Endodermal cell (in vitro differentiated cells): Measurements from ENCODE around the gene FPR3. TPM values are rescaled to one million over a fixed set of nuclear protein-coding genes. Genes with fewer than 3 reads are reported as not detected.
A peak's percentile ranks its signal among the peaks of the same experiment; 100 is the strongest.

Source experiments
- DNase-seq: peaks from one replicate; pipeline ENCODE4 v3.0.0-alpha.2; 2017
- H3K27ac ChIP-seq: 2 replicates; pipeline ENCODE4 v1.5.1; 2013; ENCODE audit warnings: mild to moderate bottlenecking, low read depth, low read length, moderate library complexity
- H3K27me3 ChIP-seq: 2 replicates; pipeline ENCODE4 v1.6.1; 2013; ENCODE audit warnings: mild to moderate bottlenecking, low read length, moderate library complexity; ENCODE audit not compliant: insufficient read depth, control insufficient read depth, poor library complexity, severe bottlenecking
- H3K36me3 ChIP-seq: 2 replicates; pipeline ENCODE4 v1.7.0; 2013; ENCODE audit warnings: mild to moderate bottlenecking, low read length, moderate library complexity; ENCODE audit not compliant: control insufficient read depth, insufficient read depth
- H3K4me1 ChIP-seq: one replicate; pipeline ENCODE4 v1.7.0; 2013; ENCODE audit warnings: low read length; ENCODE audit not compliant: control insufficient read depth, insufficient read depth
- H3K4me3 ChIP-seq: 2 replicates; pipeline ENCODE4 v1.5.1; 2013; ENCODE audit warnings: mild to moderate bottlenecking, low read length, moderate library complexity
- H3K9ac ChIP-seq: 2 replicates; pipeline ENCODE4 v1.6.1; 2013; ENCODE audit warnings: mild to moderate bottlenecking, low read length, moderate library complexity; ENCODE audit not compliant: poor library complexity, severe bottlenecking; ENCODE audit errors: extremely low read depth
- H3K9me3 ChIP-seq: 2 replicates; pipeline ENCODE4 v1.6.1; 2013; ENCODE audit warnings: mild to moderate bottlenecking, low read length, moderate library complexity; ENCODE audit not compliant: control insufficient read depth
- H3K27ac Mint-ChIP-seq: 2 replicates; pipeline ENCODE4 v1.8.0; 2020; ENCODE audit warnings: mixed read lengths
- H3K27me3 Mint-ChIP-seq: 2 replicates; pipeline ENCODE4 v1.8.0; 2021; ENCODE audit warnings: mild to moderate bottlenecking, mixed read lengths; ENCODE audit not compliant: insufficient read depth
- H3K36me3 Mint-ChIP-seq: 2 replicates; pipeline ENCODE4 v1.8.0; 2020; ENCODE audit warnings: low read depth, mixed read lengths
- H3K4me1 Mint-ChIP-seq: 2 replicates; pipeline ENCODE4 v1.8.0; 2020; ENCODE audit warnings: mixed read lengths
- H3K4me3 Mint-ChIP-seq: 2 replicates; pipeline ENCODE4 v1.8.0; 2020; ENCODE audit warnings: mild to moderate bottlenecking, moderate library complexity, mixed read lengths
- H3K9me3 Mint-ChIP-seq: 2 replicates; pipeline ENCODE4 v1.8.0; 2020; ENCODE audit warnings: mild to moderate bottlenecking, mixed read lengths
- CTCF ChIP-seq: fragments of 200-600 bp; sonication (generic); conservative IDR thresholded peaks from 2 replicates; pipeline ENCODE4 v1.5.0; 2021; ENCODE audit warnings: antibody characterized with exemption, mild to moderate bottlenecking
- WGBS, 2 experiments: methylation state at CpG; one replicate each; pipeline versions ENCODE4 v1.1.5 to v1.1.7; 2013; ENCODE audit warnings: missing lambda C conversion rate in 2 of 2, mixed read lengths in 1 of 2; ENCODE audit not compliant: insufficient coverage in 1 of 2, insufficient read length in 1 of 2; 5-methylcytosine and 5-hydroxymethylcytosine counted together
- total RNA-seq, 2 donors: library from RNA; stranded (reverse); fragmentation: NEBNext Ultra II Directional in 1 of 2; extraction: Animal tissue kit (Norgen Biotek cat#: 25700) in 1 of 2; gene quantifications; 2 replicates in 1 of 2; 3 replicates in 1 of 2; pipeline ENCODE4 v1.2.1, GENCODE V29; 2021

The FPR3 gene
- total RNA-seq, 2 donors from 2014 or later: not detected

- peak overlapping the region; percentile 44 for H3K27ac Mint-ChIP-seq
- no peak overlapping the region for H3K27ac ChIP-seq
- H3K36me3 ChIP-seq: no peaks in the 10 kb centered on the region
- no peaks in the 10 kb centered on the region for H3K27me3 ChIP-seq
- no peak overlapping the region for H3K4me3 Mint-ChIP-seq
- H3K36me3 Mint-ChIP-seq: peaks cover 25% of the 10 kb centered on the region
- DNase-seq: peak; percentile 73
- no peak for TF ChIP-seq CTCF
- H3K9me3 Mint-ChIP-seq: peaks cover 87% of the 10 kb centered on the region
- no peaks in the 10 kb centered on the region for H3K27me3 Mint-ChIP-seq
- no peak overlapping the region for H3K9ac ChIP-seq
- H3K9me3 ChIP-seq: peaks cover 94% of the 10 kb centered on the region
- H3K4me1 Mint-ChIP-seq: no peaks in the 10 kb centered on the region
- 59 to 74% methylated on average over 3 to 6 of the region's 6 CpGs for WGBS, 2 experiments
- H3K4me3 ChIP-seq: peak overlapping the region; percentile 76
- no peaks in the 10 kb centered on the region for H3K4me1 ChIP-seq
These were observed 12.2 kb downstream of the FPR3 start for GRCh38 chr19:51807111-51807701.

GRCh38 chr19:51807925-51808324 is 13.0 kb downstream of the FPR3 start:
- Histone ChIP-seq H3K4me1 (no peaks in the 10 kb centered on the region), H3K9me3 (peaks cover 93% of the 10 kb centered on the region), H3K36me3 (no peaks in the 10 kb centered on the region), H3K27ac (no peak overlapping the region), H3K4me3 (peak overlapping the region; percentile 71), H3K9ac (no peak overlapping the region), H3K27me3 (no peaks in the 10 kb centered on the region)
- Mint-ChIP-seq H3K36me3 (peaks cover 25% of the 10 kb centered on the region), H3K27ac (no peak overlapping the region), H3K27me3 (no peaks in the 10 kb centered on the region), H3K4me3 (no peak overlapping the region), H3K4me1 (no peaks in the 10 kb centered on the region), H3K9me3 (peaks cover 91% of the 10 kb centered on the region)
- DNase-seq: no peak
- TF ChIP-seq CTCF: no peak
- WGBS, 2 experiments: 100% methylated on average over 2 of the region's 2 CpGs; no CpG with 5 or more reads in 1 of the 2 experiments

- Histone ChIP-seq H3K27me3 (no peaks in the 10 kb centered on the region), H3K36me3 (no peaks in the 10 kb centered on the region), H3K9me3 (peaks cover 94% of the 10 kb centered on the region), H3K27ac (no peak overlapping the region), H3K4me3 (peak overlapping the region; percentile 71), H3K9ac (no peak overlapping the region), H3K4me1 (no peaks in the 10 kb centered on the region)
- 90 to 92% methylated on average over 7 to 8 of the region's 8 CpGs for WGBS, 2 experiments
- Mint-ChIP-seq H3K27me3 (no peaks in the 10 kb centered on the region), H3K4me1 (no peaks in the 10 kb centered on the region), H3K36me3 (peaks cover 25% of the 10 kb centered on the region), H3K4me3 (no peak overlapping the region), H3K9me3 (peaks cover 87% of the 10 kb centered on the region), H3K27ac (no peak overlapping the region)
- DNase-seq: no peak
- no peak for TF ChIP-seq CTCF
These were observed 13.5 kb downstream of the FPR3 start for GRCh38 chr19:51808333-51808986.
